DND-41 (cell line): ENCODE results near the gene RAB20.
"Not testable (repeated sequence)": the region's sequence is repeated elsewhere in the genome, so short reads cannot be mapped to it uniquely, and the experiment has no call there.

Experiments
- CTCF ChIP-seq: IDR thresholded peaks from 2 replicates; pipeline ENCODE4 v1.5.1; 2012; ENCODE audit warnings: borderline replicate concordance, low read length, moderate library complexity, mild to moderate bottlenecking; ENCODE audit not compliant: poor library complexity, severe bottlenecking; ENCODE audit errors: extremely low read depth
- EZH2 ChIP-seq: IDR thresholded peaks from 3 replicates; pipeline ENCODE4 v1.6.1; 2012; ENCODE audit warnings: borderline replicate concordance, low read depth, mild to moderate bottlenecking, moderate library complexity, low read length, inconsistent platforms; ENCODE audit not compliant: severe bottlenecking

GRCh38 chr13:110569962-110570361 lies 8.4 kb upstream of the RAB20 start:
- not testable (repeated sequence) for TF ChIP-seq CTCF, EZH2
